Hepatocyte (in vitro differentiated cells): ENCODE results near the gene WDPCP. TPM values are rescaled to one million over a fixed set of nuclear protein-coding genes. Genes with fewer than 3 reads are reported as not detected.

ENCODE experiments used
- DNase-seq: peaks from one replicate; pipeline ENCODE4 v3.0.0-alpha.2; 2016; ENCODE audit warnings: low spot score
- H2AFZ ChIP-seq: fragments of 200-600 bp; sonication (generic); 2 replicates; pipeline ENCODE4 v1.6.0; 2016; ENCODE audit warnings: antibody characterized with exemption, mild to moderate bottlenecking
- H3K27ac ChIP-seq: fragments of 200-600 bp; sonication (generic); 2 replicates; pipeline ENCODE4 v1.5.1; 2016; ENCODE audit warnings: mild to moderate bottlenecking
- H3K27me3 ChIP-seq: fragments of 200-600 bp; sonication (generic); 2 replicates; pipeline ENCODE4 v1.6.1; 2016
- H3K36me3 ChIP-seq: fragments of 200-600 bp; sonication (generic); replicated peaks from 2 replicates; pipeline ENCODE4 v1.5.1; 2016; ENCODE audit warnings: low read depth; ENCODE audit not compliant: insufficient read depth
- H3K4me1 ChIP-seq: fragments of 200-600 bp; sonication (generic); 2 replicates; pipeline ENCODE4 v1.5.1; 2016; ENCODE audit warnings: mild to moderate bottlenecking, moderate library complexity; ENCODE audit not compliant: insufficient read depth
- H3K4me2 ChIP-seq: fragments of 200-600 bp; sonication (generic); 2 replicates; pipeline ENCODE4 v1.6.0; 2016
- H3K4me3 ChIP-seq: fragments of 200-600 bp; sonication (generic); 2 replicates; pipeline ENCODE4 v1.5.1; 2016; ENCODE audit warnings: mild to moderate bottlenecking
- H3K79me2 ChIP-seq: fragments of 200-600 bp; sonication (generic); 2 replicates; pipeline ENCODE4 v1.6.0; 2017; ENCODE audit warnings: mild to moderate bottlenecking
- H3K9me2 ChIP-seq: fragments of 200-600 bp; sonication (generic); replicated peaks from 2 replicates; pipeline ENCODE4 v1.6.0; 2017; ENCODE audit warnings: mild to moderate bottlenecking; ENCODE audit not compliant: insufficient read depth
- H3K9me3 ChIP-seq: fragments of 200-600 bp; sonication (generic); 2 replicates; pipeline ENCODE4 v1.5.1; 2016; ENCODE audit warnings: low read depth, mild to moderate bottlenecking
- H4K20me1 ChIP-seq: fragments of 200-600 bp; sonication (generic); 2 replicates; pipeline ENCODE4 v1.6.0; 2016; ENCODE audit warnings: mild to moderate bottlenecking; ENCODE audit not compliant: insufficient read depth, poor library complexity, severe bottlenecking
- CTCF ChIP-seq: fragments of 200-600 bp; sonication (generic); IDR thresholded peaks from 2 replicates; pipeline ENCODE4 v1.5.1; 2016; ENCODE audit warnings: antibody characterized with exemption, mild to moderate bottlenecking; ENCODE audit not compliant: poor library complexity
- EZH2 ChIP-seq: fragments of 200-600 bp; sonication (generic); IDR thresholded peaks from 2 replicates; pipeline ENCODE4 v1.6.1; 2016; ENCODE audit warnings: antibody characterized with exemption, mild to moderate bottlenecking, borderline replicate concordance
- EZH2phosphoT487 ChIP-seq: fragments of 200-600 bp; sonication (generic); IDR thresholded peaks from one replicate; pipeline ENCODE4 v1.6.1; 2018; ENCODE audit warnings: antibody characterized with exemption, mild to moderate bottlenecking, low read depth, moderate library complexity; ENCODE audit not compliant: unreplicated experiment, severe bottlenecking
- WGBS: methylation state at CpG from one replicate; pipeline ENCODE4 v1.1.6; 2016; ENCODE audit warnings: low lambda C conversion rate; ENCODE audit errors: missing lambda C conversion rate; 5-methylcytosine and 5-hydroxymethylcytosine counted together
- polyA plus RNA-seq: library from polyadenylated mRNA; unstranded; fragments of >200 nt; fragmentation: Nextera tagmentation; extraction: Ambion mirVana; gene quantifications from 2 replicates; pipeline ENCODE4 v1.2.1, GENCODE V29; 2016
- small RNA-seq: library from RNA; depleted of rRNA; stranded (forward); fragments of <200 nt; gene quantifications from one replicate; pipeline ENCODE3, GENCODE V24; 2014
- total RNA-seq: library from RNA; depleted of rRNA; stranded (reverse); fragments of >200 nt; gene quantifications from 2 replicates; pipeline ENCODE4 v1.2.3, GENCODE V29; 2014

The WDPCP gene
- total and polyA plus RNA-seq, 2 experiments from 2014 or later: 4.9 to 12.8 TPM

DNA sequence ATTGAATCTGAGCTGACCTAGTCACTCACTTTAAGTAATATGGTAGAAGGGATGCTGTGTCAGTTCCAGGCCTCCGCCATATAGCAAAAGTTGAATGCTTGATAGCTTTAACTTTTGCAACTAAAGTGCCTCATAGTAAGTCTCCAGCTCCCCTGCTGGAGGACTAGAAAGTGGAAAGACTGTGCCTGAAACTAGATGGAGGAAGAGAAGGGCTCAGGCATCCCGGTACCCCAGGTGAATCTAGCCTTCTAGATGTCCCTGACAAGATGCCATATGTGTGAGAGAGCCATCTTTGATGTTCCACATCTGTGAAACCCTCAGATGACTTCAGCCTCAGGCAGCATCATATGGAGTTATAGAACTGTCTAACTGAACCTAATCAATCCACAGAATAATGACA, 516.6 kb downstream of the WDPCP start:
- Histone ChIP-seq H3K9me3 (no peaks in the 10 kb centered on the region), H3K27ac (no peak overlapping the region), H3K9me2 (no peaks in the 10 kb centered on the region), H4K20me1 (no peaks in the 10 kb centered on the region), H3K4me2 (no peak overlapping the region), H3K36me3 (no peaks in the 10 kb centered on the region), H3K4me3 (no peak overlapping the region), H3K79me2 (no peaks in the 10 kb centered on the region), H3K4me1 (no peaks in the 10 kb centered on the region), H3K27me3 (peaks cover 39% of the 10 kb centered on the region), H2AFZ (no peak overlapping the region)
- 82% methylated on average over 2 of the region's 2 CpGs for WGBS
- no peak for DNase-seq
- TF ChIP-seq EZH2phosphoT487 (no peak), CTCF (no peak), EZH2 (no peak)

Small RNA genes lying within 50 kb of the gene (small RNA-seq; reads per million reads assigned to genes)
- not detected for gene RF00017

Other genes starting within 250 kb of the WDPCP start
- gene MDH1, start 486 bp upstream of the WDPCP start, total RNA-seq: 288 and 297 TPM in 2 replicates
- 285 and 298 TPM in 2 replicates for gene MDH1, start 486 bp upstream of the WDPCP start, polyA plus RNA-seq